Kidney epithelial cell (primary cell): ENCODE measurements around the gene SNED1. TPM values are rescaled to one million over a fixed set of nuclear protein-coding genes. Genes with fewer than 3 reads are reported as not detected.

Source experiments
- DNase-seq: peaks from one replicate; pipeline ENCODE4 v3.0.0-alpha.2; 2010; ENCODE audit warnings: low read depth
- H3K27me3 ChIP-seq: 2 replicates; pipeline ENCODE4 v1.6.0; 2011; ENCODE audit warnings: low read length; ENCODE audit not compliant: control insufficient read depth, insufficient read depth
- H3K36me3 ChIP-seq: 2 replicates; pipeline ENCODE4 v1.5.1; 2011; ENCODE audit warnings: low read length; ENCODE audit not compliant: control insufficient read depth, insufficient read depth
- H3K4me3 ChIP-seq: 2 replicates; pipeline ENCODE4 v1.5.1; 2011; ENCODE audit warnings: low read depth, mild to moderate bottlenecking, control low read depth, low read length
- CTCF ChIP-seq: IDR thresholded peaks from 2 replicates; pipeline ENCODE4 v1.5.1; 2011; ENCODE audit warnings: mild to moderate bottlenecking, moderate library complexity, low read length, control low read depth, inconsistent platforms; ENCODE audit not compliant: insufficient read depth, poor library complexity, severe bottlenecking
- total RNA-seq: library from RNA; depleted of rRNA; stranded (reverse); fragments of >200 nt; gene quantifications from 2 replicates; pipeline ENCODE4 v1.2.3, GENCODE V29; 2015

The SNED1 gene
- total RNA-seq, 1 donor from 2014 or later, result 2.2 TPM

DNA sequence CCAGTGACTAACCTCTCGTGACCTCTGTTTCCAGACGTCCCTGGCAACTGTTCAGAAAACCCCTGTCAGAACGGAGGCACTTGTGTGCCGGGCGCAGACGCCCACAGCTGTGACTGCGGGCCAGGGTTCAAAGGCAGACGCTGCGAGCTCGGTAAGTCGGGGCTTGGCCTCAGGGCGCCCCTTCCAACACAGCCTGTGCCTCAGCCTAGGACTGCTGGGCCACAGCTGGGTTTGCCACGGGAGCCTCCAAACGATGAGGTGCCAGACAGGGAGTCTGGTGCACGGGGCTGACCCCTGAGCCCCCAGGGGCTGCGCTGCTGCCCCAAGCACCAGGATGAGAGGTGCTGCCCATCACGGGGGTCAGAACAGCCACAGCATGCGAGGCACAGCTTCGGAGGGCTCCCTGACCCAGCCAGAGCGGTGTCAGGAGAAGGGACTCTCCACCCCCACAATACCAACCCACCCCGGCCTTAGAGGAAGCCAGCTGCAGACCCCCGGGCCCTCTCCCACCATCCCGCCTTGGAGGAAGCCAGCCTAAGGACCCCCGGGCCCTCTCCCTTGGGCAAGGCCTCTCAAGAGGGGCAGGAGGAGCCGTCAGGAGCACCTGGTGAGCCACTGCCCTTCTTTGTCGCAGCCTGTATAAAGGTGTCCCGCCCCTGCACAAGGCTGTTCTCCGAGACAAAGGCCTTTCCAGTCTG is 83.4 kb downstream of the SNED1 start:
- H3K36me3 ChIP-seq, result no peaks in the 10 kb centered on the region
- no peaks in the 10 kb centered on the region for H3K27me3 ChIP-seq
- no peak overlapping the region for H3K4me3 ChIP-seq
- DNase-seq, result no peak
- TF ChIP-seq CTCF, result no peak

DNA sequence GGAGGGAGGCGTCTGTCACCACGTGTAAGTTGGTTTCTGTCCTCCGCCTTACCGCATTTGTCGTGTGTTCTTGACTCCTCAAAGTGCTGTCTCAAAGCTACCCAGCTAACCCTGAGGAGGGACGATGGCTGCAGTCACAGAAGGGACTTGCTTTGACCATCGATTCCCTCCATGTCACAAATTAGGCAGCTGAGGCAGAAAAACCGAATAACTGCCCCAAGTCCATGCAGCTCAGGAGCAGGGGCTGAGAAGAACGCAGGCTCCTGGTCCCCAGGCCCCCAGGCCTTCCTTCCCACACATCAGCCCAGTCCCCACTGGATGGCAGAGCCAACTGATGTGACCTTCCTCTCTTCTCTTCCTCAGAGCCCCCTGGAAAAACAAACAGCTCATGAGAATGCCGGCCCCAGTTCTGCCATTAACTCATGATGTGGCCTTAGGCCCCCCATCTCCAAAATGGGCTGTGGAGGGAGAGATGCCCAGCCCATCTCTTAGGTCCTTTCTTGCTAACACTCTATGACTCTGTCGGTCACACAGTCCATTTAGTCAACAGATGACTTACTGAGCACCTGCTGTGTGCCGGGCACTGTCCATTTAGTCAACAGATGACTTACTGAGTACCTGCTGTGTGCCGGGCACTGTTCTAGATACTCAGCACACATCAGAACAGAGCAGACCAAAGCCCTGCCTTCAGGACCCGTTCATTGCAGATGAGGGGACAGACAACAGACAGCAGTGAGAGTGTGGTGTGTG is 84.1 kb downstream of the SNED1 start:
- DNase-seq, result no peak
- Histone ChIP-seq H3K27me3 (no peaks in the 10 kb centered on the region), H3K36me3 (no peaks in the 10 kb centered on the region), H3K4me3 (no peak overlapping the region)
- TF ChIP-seq CTCF, result no peak

GRCh38 chr2:241083091-241083415 is 84.6 kb downstream of the SNED1 start:
- no peak for DNase-seq
- no peak for TF ChIP-seq CTCF
- Histone ChIP-seq H3K4me3 (no peak overlapping the region), H3K27me3 (no peaks in the 10 kb centered on the region), H3K36me3 (no peaks in the 10 kb centered on the region)

DNA sequence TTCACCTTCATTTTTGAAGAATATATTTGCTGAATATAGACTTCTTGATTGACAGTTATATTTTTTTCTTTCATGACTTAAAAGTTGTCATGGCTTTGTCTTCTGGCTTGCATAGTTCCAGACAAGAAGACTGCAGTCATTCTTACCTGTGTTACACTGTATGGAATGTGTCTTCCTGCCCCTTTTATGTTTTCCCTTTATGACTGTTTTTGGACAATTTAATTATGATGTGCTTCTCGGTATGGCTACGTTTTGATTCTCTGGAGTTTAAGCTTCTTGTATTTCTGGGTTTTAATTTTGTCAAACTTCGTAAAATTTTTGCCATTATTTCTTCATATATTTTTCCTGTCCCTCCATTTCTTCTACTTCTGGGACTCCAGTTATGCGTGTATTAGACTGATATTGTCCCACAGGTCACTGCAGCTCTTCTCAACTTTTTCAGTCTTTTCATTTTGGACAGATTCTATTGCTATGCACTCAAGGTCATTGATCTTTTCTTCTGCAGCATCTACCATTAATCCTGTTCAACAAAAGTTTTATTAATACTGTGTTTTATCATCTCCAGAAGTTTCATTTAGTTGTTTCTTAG is 86.5 kb downstream of the SNED1 start:
- DNase-seq, result no peak

DNA sequence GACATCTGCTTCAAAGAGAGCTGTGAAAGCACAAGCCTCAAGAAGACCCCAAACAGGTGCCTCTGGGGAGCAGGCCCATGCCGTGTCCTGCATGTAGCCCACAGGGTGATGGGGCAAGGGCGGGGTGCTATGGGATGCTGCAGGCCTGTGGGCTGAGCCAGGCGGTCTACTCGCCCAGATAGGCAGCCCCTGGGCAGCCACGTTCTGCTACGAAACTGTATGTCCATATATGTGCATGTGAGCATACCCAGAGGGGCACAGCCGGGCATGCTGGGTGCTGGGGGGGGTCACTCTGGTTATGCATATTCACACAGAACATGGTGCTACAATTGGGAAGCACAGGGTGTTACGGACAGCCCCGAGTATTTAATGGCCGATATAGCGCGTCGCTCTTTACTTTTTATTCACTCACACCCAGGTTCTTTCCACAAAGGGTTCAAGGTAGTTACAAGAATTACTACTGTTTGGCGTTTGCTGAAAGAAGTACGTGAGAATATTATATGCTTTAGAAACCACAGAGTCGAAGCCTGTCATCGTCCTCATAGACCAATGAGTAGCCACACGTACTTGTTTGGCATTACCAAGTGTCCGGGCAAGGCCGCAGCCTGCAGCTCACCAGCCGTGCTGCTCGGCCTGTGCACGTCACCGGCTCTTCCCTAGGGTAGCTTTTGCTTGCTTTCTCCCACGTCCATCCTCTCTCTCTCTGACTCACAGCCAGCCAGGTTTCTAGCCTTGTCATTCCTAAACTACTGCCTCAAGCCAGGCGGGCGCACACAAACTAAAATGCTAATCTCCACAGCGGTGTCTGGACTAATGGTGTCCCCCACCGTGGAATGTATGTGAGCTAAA is 89.2 kb downstream of the SNED1 start:
- Histone ChIP-seq H3K36me3 (no peaks in the 10 kb centered on the region), H3K4me3 (no peak overlapping the region), H3K27me3 (no peaks in the 10 kb centered on the region)
- no peak for DNase-seq
- TF ChIP-seq CTCF, result no peak

More for the DNA sequence above, 86.5 kb downstream of the SNED1 start:
- no peaks in the 10 kb centered on the region for H3K36me3 ChIP-seq
- TF ChIP-seq CTCF, result no peak
- H3K4me3 ChIP-seq, result no peak overlapping the region
- H3K27me3 ChIP-seq, result no peaks in the 10 kb centered on the region
